Activated CD8-positive, alpha-beta memory T cell treated with anti-CD3 and anti-CD28 coated beads for 24 hours (primary cell): ENCODE data around the gene NBL1.
"Not testable (repeated sequence)": the region's sequence is repeated elsewhere in the genome, so short reads cannot be mapped to it uniquely, and the experiment has no call there.

Experiments
- DNase-seq: peaks from one replicate; pipeline ENCODE4 v3.0.0-alpha.2; 2020

NBL1 gene

GRCh38 chr1:19623523-19623922, 20.6 kb upstream of the NBL1 start:
- DNase-seq: no peak

GRCh38 chr1:19625291-19625937, 18.7 kb upstream of the NBL1 start:
- DNase-seq: no peak

GRCh38 chr1:19628879-19629278, 15.2 kb upstream of the NBL1 start:
- no peak for DNase-seq

- DNase-seq: no peak
These were observed 14.8 kb upstream of the NBL1 start for GRCh38 chr1:19629357-19629756.

- DNase-seq: not testable (repeated sequence)
These were observed 13.9 kb upstream of the NBL1 start for GRCh38 chr1:19630192-19630591.

- DNase-seq: no peak
These were observed 13.3 kb upstream of the NBL1 start for GRCh38 chr1:19630720-19631395.

GRCh38 chr1:19632211-19632610, 11.9 kb upstream of the NBL1 start:
- no peak for DNase-seq

GRCh38 chr1:19633106-19633505, 11.0 kb upstream of the NBL1 start:
- no peak for DNase-seq

- not testable (repeated sequence) for DNase-seq
These were observed 9.0 kb upstream of the NBL1 start for GRCh38 chr1:19635064-19635463.

- DNase-seq: no peak
These were observed 8.5 kb upstream of the NBL1 start for GRCh38 chr1:19635646-19636045.

- no peak for DNase-seq
These were observed 8.0 kb upstream of the NBL1 start for GRCh38 chr1:19636065-19636464.

GRCh38 chr1:19636749-19637148, 7.4 kb upstream of the NBL1 start:
- DNase-seq: not testable (repeated sequence)

- no peak for DNase-seq
These were observed 6.5 kb upstream of the NBL1 start for GRCh38 chr1:19637606-19638005.

- DNase-seq: not testable (repeated sequence)
These were observed 4.9 kb upstream of the NBL1 start for GRCh38 chr1:19639228-19639627.

GRCh38 chr1:19639999-19640362, 4.1 kb upstream of the NBL1 start:
- DNase-seq: no peak

GRCh38 chr1:19640363-19641316, 3.5 kb upstream of the NBL1 start:
- no peak for DNase-seq

- no peak for DNase-seq
These were observed 990 bp upstream of the NBL1 start for GRCh38 chr1:19643121-19643520.

- DNase-seq: no peak
These were observed 227 bp downstream of the NBL1 start for GRCh38 chr1:19644395-19644680.

- DNase-seq: peak; percentile 79
These were observed 735 bp downstream of the NBL1 start for GRCh38 chr1:19644681-19645410.

GRCh38 chr1:19645411-19646251, 1.5 kb downstream of the NBL1 start:
- no peak for DNase-seq

- DNase-seq: no peak
These were observed 2.5 kb downstream of the NBL1 start for GRCh38 chr1:19646377-19647319.
